CD14-positive monocyte (primary cell): ENCODE measurements around the gene PIP4K2C. TPM values are rescaled to one million over a fixed set of nuclear protein-coding genes. Genes with fewer than 3 reads are reported as not detected.

Source experiments
- DNase-seq, 3 donors: peaks; one replicate each; pipeline ENCODE4 v3.0.0-alpha.2; 2011 to 2022
- H2AFZ ChIP-seq: 2 replicates; pipeline ENCODE4 v1.6.0; 2012; ENCODE audit warnings: mild to moderate bottlenecking, low read depth, low read length, inconsistent platforms; ENCODE audit not compliant: insufficient read depth, poor library complexity, severe bottlenecking
- H3K27ac ChIP-seq, 2 donors: 1 replicate in 1 of 2; 2 replicates in 1 of 2; pipeline ENCODE4 v1.5.1; 2012 to 2013; ENCODE audit warnings: low read length in 2 of 2, control low read depth in 1 of 2, inconsistent platforms in 1 of 2, low read depth in 1 of 2, mild to moderate bottlenecking in 1 of 2
- H3K27me3 ChIP-seq, 2 donors: one replicate each; pipeline versions ENCODE4 v1.6.0 to v1.6.1; 2011 to 2013; ENCODE audit warnings: low read length in 2 of 2; ENCODE audit not compliant: control insufficient read depth in 2 of 2, insufficient read depth in 2 of 2
- H3K36me3 ChIP-seq, 2 donors: replicated peaks in 1 of 2; 1 replicate in 1 of 2; 2 replicates in 1 of 2; pipeline versions ENCODE4 v1.5.1 to v1.6.1; 2012 to 2013; ENCODE audit warnings: low read length in 2 of 2, control low read depth in 1 of 2, inconsistent platforms in 1 of 2, mild to moderate bottlenecking in 1 of 2; ENCODE audit not compliant: insufficient read depth in 2 of 2, control insufficient read depth in 1 of 2
- H3K4me1 ChIP-seq, 2 donors: 1 replicate in 1 of 2; 2 replicates in 1 of 2; pipeline versions ENCODE4 v1.5.1 to v1.6.1; 2012 to 2013; ENCODE audit warnings: low read length in 2 of 2, control low read depth in 1 of 2, inconsistent platforms in 1 of 2, mild to moderate bottlenecking in 1 of 2, moderate library complexity in 1 of 2; ENCODE audit not compliant: insufficient read depth in 2 of 2, control insufficient read depth in 1 of 2
- H3K4me2 ChIP-seq: replicated peaks from 2 replicates; pipeline ENCODE3; 2012; ENCODE audit warnings: low read length, moderate library complexity, mild to moderate bottlenecking; ENCODE audit not compliant: poor library complexity, severe bottlenecking; ENCODE audit errors: extremely low read depth
- H3K4me3 ChIP-seq, 3 experiments: fragments of 200-600 bp in 1 of 3; sonication (generic) in 1 of 3; replicated peaks in 1 of 3; 1 replicate in 2 of 3; 2 replicates in 1 of 3; pipeline ENCODE4 v1.5.1; 2011 to 2013; ENCODE audit warnings: low read length in 3 of 3, mild to moderate bottlenecking in 3 of 3, control low read depth in 2 of 3, low read depth in 2 of 3, inconsistent platforms in 1 of 3, moderate library complexity in 1 of 3
- H3K79me2 ChIP-seq: 2 replicates; pipeline ENCODE4 v1.6.0; 2012; ENCODE audit warnings: mild to moderate bottlenecking, control low read depth, inconsistent platforms, low read length, moderate library complexity; ENCODE audit not compliant: insufficient read depth
- H3K9ac ChIP-seq: 2 replicates; pipeline ENCODE4 v1.6.0; 2017; ENCODE audit warnings: low read length, mild to moderate bottlenecking; ENCODE audit not compliant: insufficient read depth, poor library complexity, severe bottlenecking
- H3K9me3 ChIP-seq, 2 donors: replicated peaks in 1 of 2; 1 replicate in 1 of 2; 2 replicates in 1 of 2; pipeline versions ENCODE4 v1.5.1 to v1.6.1; 2012 to 2013; ENCODE audit warnings: low read length in 2 of 2, control low read depth in 1 of 2; ENCODE audit not compliant: control insufficient read depth in 1 of 2, insufficient read depth in 1 of 2
- H4K20me1 ChIP-seq: 2 replicates; pipeline ENCODE4 v1.6.0; 2012; ENCODE audit warnings: mild to moderate bottlenecking, low read length, control low read depth, moderate library complexity; ENCODE audit not compliant: insufficient read depth
- H3K27ac Mint-ChIP-seq, 7 donors: one replicate each; pipeline ENCODE4 v1.8.0; 2020; ENCODE audit warnings: mild to moderate bottlenecking in 7 of 7, mixed read lengths in 7 of 7, moderate library complexity in 6 of 7, inconsistent platforms in 2 of 7
- H3K27me3 Mint-ChIP-seq, 3 donors: one replicate each; pipeline ENCODE4 v1.8.0; 2021 to 2022; ENCODE audit warnings: low read depth in 3 of 3, mild to moderate bottlenecking in 3 of 3, mixed read lengths in 3 of 3, moderate library complexity in 3 of 3, inconsistent platforms in 1 of 3
- H3K36me3 Mint-ChIP-seq, 2 donors: one replicate each; pipeline ENCODE4 v1.8.0; 2020; ENCODE audit warnings: mixed read lengths in 2 of 2, inconsistent platforms in 1 of 2, mild to moderate bottlenecking in 1 of 2
- H3K4me1 Mint-ChIP-seq: one replicate; pipeline ENCODE4 v1.8.0; 2020; ENCODE audit warnings: mild to moderate bottlenecking, mixed read lengths
- H3K4me3 Mint-ChIP-seq, 2 donors: one replicate each; pipeline ENCODE4 v1.8.0; 2020; ENCODE audit warnings: mild to moderate bottlenecking in 2 of 2, mixed read lengths in 2 of 2, moderate library complexity in 1 of 2
- H3K9me3 Mint-ChIP-seq, 7 donors: one replicate each; pipeline ENCODE4 v1.8.0; 2020 to 2022; ENCODE audit warnings: mixed read lengths in 7 of 7, mild to moderate bottlenecking in 6 of 7, moderate library complexity in 6 of 7, inconsistent platforms in 2 of 7
- CTCF ChIP-seq: fragments of 200-600 bp; IDR thresholded peaks from one replicate; pipeline ENCODE4 v1.8.0; 2022; ENCODE audit warnings: antibody characterized with exemption, mild to moderate bottlenecking
- WGBS: methylation state at CpG from one replicate; pipeline ENCODE4 v1.1.5; 2013; ENCODE audit warnings: missing lambda C conversion rate; ENCODE audit not compliant: insufficient coverage; 5-methylcytosine and 5-hydroxymethylcytosine counted together
- intact Hi-C, 2 donors: fragments of 100-400 bp; cut with micrococcal nuclease; formaldehyde crosslinking; loops; one replicate each; pipeline versions ENCODE4 v1.15.0 to v1.15.1; 2023
- polyA plus RNA-seq, 3 donors: library from polyadenylated mRNA; depleted of rRNA in 1 of 3; unstranded in 2 of 3; stranded (reverse) in 1 of 3; fragments of 300-500 nt in 2 of 3; fragments of >200 nt in 1 of 3; fragmentation: Illumina TruSeq in 2 of 3; gene quantifications; 1 replicate in 2 of 3; 2 replicates in 1 of 3; pipeline ENCODE4 v1.2.3, GENCODE V29; 2012 to 2021

PIP4K2C gene
- polyA plus RNA-seq, 3 donors, result 12.3 to 18.6 (median 16.9) TPM

GRCh38 chr12:57581802-57582201 lies 9.2 kb upstream of the PIP4K2C start:
- Histone ChIP-seq H3K9ac (no peak overlapping the region), H3K36me3 (no peaks in the 10 kb centered on the region), H3K79me2 (no peaks in the 10 kb centered on the region), H3K27ac (no peak overlapping the region), H2AFZ (no peak overlapping the region), H3K4me1 (peaks cover 15 to 17% of the 10 kb centered on the region in 2 donors), H4K20me1 (no peaks in the 10 kb centered on the region), H3K4me2 (no peak overlapping the region), H3K27me3 (peaks cover 2 to 8% of the 10 kb centered on the region in 2 donors), H3K9me3 (no peaks in the 10 kb centered on the region), H3K4me3 (no peak overlapping the region)
- intact Hi-C loops, result loop anchor here in 1 of 2 donors (5.0 to 10.0 kb wide), 2 partner anchors 40 to 113 kb away; partner anchors contain the start of gene OS9
- H3K4me1 Mint-ChIP-seq, result peaks cover 22% of the 10 kb centered on the region
- no peak overlapping the region for H3K27ac Mint-ChIP-seq
- DNase-seq, result no peak
- H3K4me3 Mint-ChIP-seq, result no peak overlapping the region
- no peak for TF ChIP-seq CTCF
- H3K36me3 Mint-ChIP-seq, result no peaks in the 10 kb centered on the region
- H3K27me3 Mint-ChIP-seq, result peaks cover 6 to 20% (median 11%) of the 10 kb centered on the region in 3 donors
- H3K9me3 Mint-ChIP-seq, result no peaks in the 10 kb centered on the region
- no CpG with 5 or more reads among the region's 1 CpG for WGBS

- peaks cover 15 to 17% of the 10 kb centered on the region in 2 donors for H3K4me1 ChIP-seq
- no peak overlapping the region for H3K4me2 ChIP-seq
- no peak overlapping the region for H2AFZ ChIP-seq
- Mint-ChIP-seq H3K27me3 (peaks cover 5 to 20% (median 9%) of the 10 kb centered on the region in 3 donors), H3K36me3 (no peaks in the 10 kb centered on the region), H3K4me3 (no peak overlapping the region), H3K9me3 (no peaks in the 10 kb centered on the region), H3K4me1 (peaks cover 22% of the 10 kb centered on the region), H3K27ac (no peak overlapping the region)
- no peak for DNase-seq
- no peaks in the 10 kb centered on the region for H3K79me2 ChIP-seq
- no peak for TF ChIP-seq CTCF
- H3K36me3 ChIP-seq, result no peaks in the 10 kb centered on the region
- no peaks in the 10 kb centered on the region for H3K9me3 ChIP-seq
- H3K27me3 ChIP-seq, result peaks cover 5 to 14% of the 10 kb centered on the region in 2 donors
- WGBS, result no CpG with 5 or more reads among the region's 1 CpG
- no peaks in the 10 kb centered on the region for H4K20me1 ChIP-seq
- no peak overlapping the region for H3K9ac ChIP-seq
- no peak overlapping the region for H3K4me3 ChIP-seq
- intact Hi-C loops, result loop anchor here in 1 of 2 donors (5.0 to 10.0 kb wide), 2 partner anchors 40 to 112 kb away; partner anchors contain the start of gene OS9
- no peak overlapping the region for H3K27ac ChIP-seq
Observed at GRCh38 chr12:57582440-57582839, 8.6 kb upstream of the PIP4K2C start.
